ENCODE measurements around the gene PNPLA6.

The PNPLA6 gene

GRCh38 chr19:7535047-7535997 lies at the start of gene PNPLA6:
Gene PNPLA6, plus strand, starts transcription at chr19:7535717. Its CDS starts 72 bp downstream, at chr19:7535789.
- peak; percentile 95 for DNase-seq

GRCh38 chr19:7486923-7487322 lies 48.6 kb upstream of the PNPLA6 start:
- DNase-seq: no peak

GRCh38 chr19:7488736-7489353 lies 46.7 kb upstream of the PNPLA6 start, which contains the start of gene PEX11G:
Gene PEX11G, minus strand, starts transcription at chr19:7489035. Its CDS starts 25 bp downstream, at chr19:7489010.
- DNase-seq: peak; percentile 91

GRCh38 chr19:7489609-7490044 lies 45.9 kb upstream of the PNPLA6 start:
- DNase-seq: no peak

- DNase-seq: peak; percentile 89
Observed at GRCh38 chr19:7492142-7492541, 43.4 kb upstream of the PNPLA6 start.

GRCh38 chr19:7492558-7492957 lies 43.0 kb upstream of the PNPLA6 start:
- DNase-seq: no peak

- DNase-seq: no peak
Observed at GRCh38 chr19:7494416-7495098, 41.0 kb upstream of the PNPLA6 start.

- no peak for DNase-seq
Observed at GRCh38 chr19:7497292-7497691, 38.2 kb upstream of the PNPLA6 start.

- DNase-seq: peak; percentile 65
Observed at GRCh38 chr19:7500811-7501450, 34.6 kb upstream of the PNPLA6 start.

- no peak for DNase-seq
Observed at GRCh38 chr19:7502552-7502951, 33.0 kb upstream of the PNPLA6 start.

- DNase-seq: no peak
Observed at GRCh38 chr19:7504684-7505083, 30.8 kb upstream of the PNPLA6 start.

GRCh38 chr19:7505288-7505681 lies 30.2 kb upstream of the PNPLA6 start:
- no peak for DNase-seq

GRCh38 chr19:7505682-7506384 lies 29.7 kb upstream of the PNPLA6 start:
- DNase-seq: peak; percentile 26

- peak; percentile 44 for DNase-seq
Observed at GRCh38 chr19:7506385-7507328, 28.9 kb upstream of the PNPLA6 start.

GRCh38 chr19:7507884-7508283 lies 27.6 kb upstream of the PNPLA6 start:
- DNase-seq: no peak

- DNase-seq: no peak
Observed at GRCh38 chr19:7509625-7510024, 25.9 kb upstream of the PNPLA6 start.

GRCh38 chr19:7512400-7512851 lies 23.1 kb upstream of the PNPLA6 start:
- no peak for DNase-seq

GRCh38 chr19:7513809-7514642 lies 21.5 kb upstream of the PNPLA6 start:
- no peak for DNase-seq

- DNase-seq: no peak
Observed at GRCh38 chr19:7515110-7515644, 20.3 kb upstream of the PNPLA6 start.

Data from activated CD4-positive, alpha-beta T cell treated with anti-CD3 and anti-CD28 coated beads, Interleukin-2, amount 50 U/mL, for 16 hours (primary cell).